Inflammatory macrophage (primary cell): Measurements from ENCODE around the gene RASSF7.
"Not testable (repeated sequence)": the region's sequence is repeated elsewhere in the genome, so short reads cannot be mapped to it uniquely, and the experiment has no call there.

ENCODE experiments used
- DNase-seq, 2 donors: peaks; one replicate each; pipeline ENCODE4 v3.0.0-alpha.2; 2020 to 2022
- total RNA-seq, 18 experiments: gene quantifications; one replicate each; lab custom pipeline; 2026; ENCODE audit warnings: mixed read lengths in 6 of 18, inconsistent platforms in 2 of 18; lab: John Stamatoyannopoulos, UW

The RASSF7 gene
- total RNA-seq: 0.63 to 19.6 (median 6.4) reads per million in 18 experiments

- DNase-seq: peak; percentile 89 to 92
These were observed at the start of gene RASSF7, which contains the start of gene LMNTD2 for GRCh38 chr11:560305-561147. Gene RASSF7 (plus strand): TSS chr11:560970. CDS start chr11:561769, 799 bp downstream. Gene LMNTD2 (minus strand): TSS chr11:560738. CDS start chr11:560716, 22 bp downstream.

GRCh38 chr11:512761-513595 is 47.8 kb upstream of the RASSF7 start:
- peak; percentile 52 to 58 for DNase-seq

- DNase-seq: peak; percentile 17 to 33
These were observed 46.2 kb upstream of the RASSF7 start for GRCh38 chr11:514606-515005.

- DNase-seq: no peak
These were observed 45.6 kb upstream of the RASSF7 start for GRCh38 chr11:515131-515530.

GRCh38 chr11:516400-516799 is 44.4 kb upstream of the RASSF7 start:
- no peak for DNase-seq

GRCh38 chr11:516918-517685 is 43.7 kb upstream of the RASSF7 start:
- not testable (repeated sequence) for DNase-seq

GRCh38 chr11:518463-519202 is 42.1 kb upstream of the RASSF7 start:
- DNase-seq: peak; percentile 94 to 96

DNA sequence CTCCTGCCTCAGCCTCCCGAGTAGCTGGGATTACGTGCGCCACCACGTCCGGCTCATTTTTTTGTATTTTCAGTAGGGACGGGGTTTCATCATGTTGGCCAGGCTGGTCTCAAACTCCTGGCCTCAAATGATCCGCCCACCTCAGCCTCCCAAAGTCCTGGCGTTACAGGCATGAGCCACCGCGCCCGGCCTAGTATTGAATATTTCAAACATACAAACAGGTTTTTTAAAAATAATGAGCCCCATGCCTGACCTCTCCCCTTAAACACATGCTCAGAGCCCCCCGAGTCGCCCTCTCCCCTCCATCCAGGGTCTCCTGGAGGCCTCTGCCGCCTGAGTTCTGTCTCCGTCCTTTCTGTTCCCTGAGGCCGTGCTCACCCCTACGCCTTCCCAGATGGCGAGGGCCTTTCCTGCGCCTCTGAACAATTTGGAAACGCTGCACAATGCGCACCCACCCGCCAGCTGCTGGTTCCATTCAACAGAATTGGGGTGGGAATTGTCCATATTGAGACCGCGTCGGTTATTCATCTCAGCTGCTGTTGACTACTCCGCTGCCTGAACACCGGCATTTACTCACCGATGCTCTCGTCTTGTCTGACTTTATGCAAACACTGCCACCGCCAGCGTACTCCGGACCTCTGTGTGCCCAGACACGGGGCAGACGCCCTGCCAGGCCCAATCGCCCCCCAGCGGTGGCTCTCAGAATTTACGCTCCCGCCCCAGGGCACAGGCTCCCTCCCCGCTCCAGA is 40.2 kb upstream of the RASSF7 start:
- peak; percentile 8 to 12 for DNase-seq

GRCh38 chr11:521177-521688 is 39.5 kb upstream of the RASSF7 start:
- no peak for DNase-seq

DNA sequence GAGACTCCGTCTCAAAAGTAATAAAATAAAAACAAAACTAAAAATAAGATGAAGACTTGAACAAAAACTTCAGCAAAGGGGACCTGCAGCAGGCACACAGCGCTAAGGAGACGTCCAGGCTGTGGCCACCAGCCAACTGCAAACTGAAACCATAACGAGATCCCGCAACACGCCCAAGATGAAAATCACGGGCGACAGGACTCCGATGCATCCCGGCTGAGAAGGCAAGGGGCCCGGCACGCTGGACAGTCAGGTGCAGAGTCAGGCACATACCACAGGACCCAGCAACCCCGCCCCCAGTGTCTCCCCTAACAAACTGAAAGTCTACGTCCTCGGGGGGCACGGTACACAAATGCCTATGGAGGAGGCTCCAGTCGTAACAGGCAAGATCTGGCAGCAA is 34.6 kb upstream of the RASSF7 start:
- no peak for DNase-seq

DNA sequence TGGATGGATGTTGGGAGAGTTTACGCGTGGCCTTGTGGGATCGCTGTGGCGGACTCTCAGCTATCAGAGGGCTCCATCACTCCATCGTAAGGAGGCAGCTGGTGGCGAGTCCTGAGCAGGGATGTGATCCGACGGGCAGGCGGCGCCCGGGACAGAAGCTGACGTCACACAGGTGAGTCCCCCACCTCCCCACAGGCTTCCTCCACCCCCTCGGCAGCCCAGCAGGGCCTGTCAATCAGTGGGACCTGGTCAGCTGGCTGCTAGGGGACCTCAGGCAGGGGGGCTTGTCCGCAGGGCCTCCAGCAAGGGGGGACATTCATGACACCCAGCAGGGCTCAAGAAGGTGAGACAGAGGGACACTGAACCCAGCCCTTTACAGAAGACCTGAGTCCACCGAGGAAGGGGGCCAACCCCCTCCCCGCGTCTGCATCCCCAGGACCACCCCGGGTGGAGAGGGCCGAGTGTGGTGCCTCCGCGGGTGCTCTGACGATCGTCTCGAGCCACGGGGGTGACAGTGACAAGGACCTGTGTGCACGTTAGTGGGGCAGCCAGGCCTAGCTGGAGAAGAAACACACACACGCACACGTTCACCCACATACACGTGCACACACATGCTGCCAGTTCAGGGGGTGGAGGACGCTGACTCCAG is 32.5 kb upstream of the RASSF7 start:
- no peak for DNase-seq

DNA sequence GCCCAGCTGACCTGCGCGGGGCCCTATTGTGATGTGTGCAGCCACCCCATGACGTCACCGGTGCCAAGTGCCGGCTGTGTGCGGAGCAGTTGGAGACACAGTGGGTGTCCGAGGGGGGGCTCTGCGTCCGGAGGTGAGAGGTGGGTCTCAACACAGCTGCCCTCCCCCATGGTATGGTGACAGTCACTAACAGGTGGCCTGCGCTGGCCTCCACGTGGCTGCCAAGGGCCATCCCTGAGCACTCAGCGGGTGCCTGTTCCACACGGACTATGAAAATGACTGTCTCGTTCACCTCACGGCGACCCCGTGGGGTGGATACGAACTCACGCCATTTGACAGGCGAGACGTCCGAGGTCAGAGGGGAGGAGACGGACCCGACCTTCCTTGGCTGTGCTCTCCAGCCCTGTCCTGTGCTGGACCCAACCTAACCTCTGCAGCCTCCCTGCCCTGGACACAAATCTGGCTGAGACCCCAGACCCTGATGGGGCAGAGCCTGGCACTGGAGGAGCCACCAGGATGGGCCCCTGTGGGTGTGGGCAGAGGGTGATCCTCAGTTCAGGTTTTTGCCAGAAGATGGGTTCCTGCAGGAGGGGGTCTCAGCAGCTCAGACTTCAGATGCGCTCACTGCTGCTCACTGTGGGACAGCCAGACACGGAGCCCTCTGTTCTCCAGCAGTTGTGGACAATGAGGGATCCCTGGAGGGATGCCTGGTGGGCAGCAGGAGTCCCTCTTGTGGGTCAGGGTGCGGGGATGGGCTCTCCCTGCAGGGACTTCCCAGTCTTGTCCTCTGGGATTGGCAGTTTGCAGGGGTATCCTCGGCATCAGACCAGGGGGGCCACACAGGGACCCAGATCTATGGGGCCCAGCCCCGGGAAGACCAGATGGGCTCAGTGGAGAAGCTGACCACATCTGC is 31.7 kb upstream of the RASSF7 start:
- DNase-seq: no peak

- no peak for DNase-seq
These were observed 30.9 kb upstream of the RASSF7 start for GRCh38 chr11:529728-530411.

- DNase-seq: no peak
These were observed 29.6 kb upstream of the RASSF7 start for GRCh38 chr11:530960-531831.

DNA sequence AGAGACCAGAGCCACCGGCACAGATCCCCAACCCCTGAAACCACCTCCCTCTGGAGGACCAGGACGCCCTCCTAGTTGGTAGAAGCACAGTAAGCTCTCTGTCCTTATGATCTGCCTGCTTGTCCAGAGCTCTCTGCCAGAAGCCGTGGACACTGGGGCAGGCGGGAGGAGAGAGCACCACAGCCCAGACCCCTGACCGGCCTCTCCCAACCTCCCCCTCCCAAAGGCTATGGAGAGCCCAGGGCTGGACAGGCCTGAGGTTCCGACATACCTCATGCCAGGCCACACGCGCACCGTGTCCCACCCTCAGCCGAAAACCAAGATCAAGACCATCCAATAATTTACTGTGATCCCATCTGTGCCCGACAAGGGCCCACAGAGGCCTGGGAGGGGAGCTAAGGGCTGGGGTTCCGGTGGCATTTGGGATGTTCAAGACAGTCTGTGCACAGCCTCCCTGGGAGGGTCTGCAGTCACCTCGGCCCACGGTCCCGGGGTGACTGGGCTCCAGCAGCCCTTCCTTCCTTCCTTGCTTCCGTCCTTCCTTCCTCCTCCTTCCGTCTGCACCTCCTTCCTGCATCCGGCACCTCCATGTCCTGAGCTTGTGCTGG is 28.7 kb upstream of the RASSF7 start:
- DNase-seq: no peak

- no peak for DNase-seq
These were observed 28.2 kb upstream of the RASSF7 start for GRCh38 chr11:532527-532985.

DNA sequence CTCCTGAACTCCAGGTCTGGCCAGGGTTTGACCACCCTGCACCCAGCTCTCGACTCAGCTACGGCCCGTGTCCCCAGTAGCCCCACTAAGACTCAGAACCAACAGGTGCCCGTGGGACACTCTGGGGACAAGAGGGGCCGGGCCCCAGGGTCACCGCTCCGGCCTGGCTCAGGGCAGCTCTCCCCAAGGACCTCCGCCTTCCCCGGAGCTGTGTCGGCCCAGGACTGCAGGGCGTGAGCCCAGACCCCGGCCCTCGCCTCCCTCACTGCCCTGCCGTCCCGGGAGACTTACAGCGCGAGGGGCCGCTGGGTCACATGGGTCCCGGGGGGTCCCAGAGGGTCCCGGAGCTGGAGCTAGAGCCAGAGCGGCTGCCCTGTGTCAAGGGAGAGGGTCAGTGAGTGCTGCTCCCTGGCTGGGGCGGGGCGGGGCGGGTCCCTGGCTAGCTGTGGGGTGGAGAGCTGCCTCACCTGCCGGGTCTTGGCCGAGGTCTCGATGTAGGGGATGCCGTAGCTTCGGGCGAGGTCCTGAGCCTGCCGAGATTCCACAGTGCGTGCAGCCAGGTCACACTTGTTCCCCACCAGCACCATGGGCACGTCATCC is 27.7 kb upstream of the RASSF7 start:
- DNase-seq: no peak
